Effector CD4-positive, alpha-beta T cell (primary cell): Measurements from ENCODE around the gene MYO7A.

ENCODE experiments used
- DNase-seq: peaks from one replicate; pipeline ENCODE4 v3.0.0-alpha.2; 2020

MYO7A gene

GRCh38 chr11:77170107-77170506, 42.1 kb downstream of the MYO7A start:
- DNase-seq = no peak

- DNase-seq = no peak
Measured at GRCh38 chr11:77171254-77171653, 43.2 kb downstream of the MYO7A start.

- DNase-seq = no peak
Measured at GRCh38 chr11:77171885-77172665, 44.0 kb downstream of the MYO7A start.

GRCh38 chr11:77172666-77172982, 44.6 kb downstream of the MYO7A start:
- DNase-seq = no peak

- no peak for DNase-seq
Measured at GRCh38 chr11:77173494-77173893, 45.4 kb downstream of the MYO7A start.

GRCh38 chr11:77174559-77174958, 46.5 kb downstream of the MYO7A start:
- no peak for DNase-seq

- DNase-seq = no peak
Measured at GRCh38 chr11:77175021-77175842, 47.2 kb downstream of the MYO7A start.

- DNase-seq = no peak
Measured at GRCh38 chr11:77175869-77176539, 48.0 kb downstream of the MYO7A start.

GRCh38 chr11:77176996-77177395, 49.0 kb downstream of the MYO7A start:
- no peak for DNase-seq

GRCh38 chr11:77178150-77178549, 50.1 kb downstream of the MYO7A start:
- DNase-seq = no peak

- no peak for DNase-seq
Measured at GRCh38 chr11:77179048-77179447, 51.0 kb downstream of the MYO7A start.

- DNase-seq = no peak
Measured at GRCh38 chr11:77179681-77180080, 51.6 kb downstream of the MYO7A start.

- no peak for DNase-seq
Measured at GRCh38 chr11:77180346-77180745, 52.3 kb downstream of the MYO7A start.

- no peak for DNase-seq
Measured at GRCh38 chr11:77181226-77181625, 53.2 kb downstream of the MYO7A start.

GRCh38 chr11:77181799-77182541, 53.9 kb downstream of the MYO7A start:
- no peak for DNase-seq

- no peak for DNase-seq
Measured at GRCh38 chr11:77182542-77183430, 54.7 kb downstream of the MYO7A start.

GRCh38 chr11:77183431-77183984, 55.5 kb downstream of the MYO7A start:
- DNase-seq = no peak

- DNase-seq = no peak
Measured at GRCh38 chr11:77184136-77184860, 56.3 kb downstream of the MYO7A start.

GRCh38 chr11:77186302-77186701, 58.3 kb downstream of the MYO7A start:
- no peak for DNase-seq

GRCh38 chr11:77187111-77187750, 59.2 kb downstream of the MYO7A start:
- DNase-seq = no peak
